ENCODE data around the gene LSM3.

LSM3 gene

GRCh38 chr3:14201940-14202684, 23.5 kb downstream of the LSM3 start:
- DNase-seq, result no peak

DNA sequence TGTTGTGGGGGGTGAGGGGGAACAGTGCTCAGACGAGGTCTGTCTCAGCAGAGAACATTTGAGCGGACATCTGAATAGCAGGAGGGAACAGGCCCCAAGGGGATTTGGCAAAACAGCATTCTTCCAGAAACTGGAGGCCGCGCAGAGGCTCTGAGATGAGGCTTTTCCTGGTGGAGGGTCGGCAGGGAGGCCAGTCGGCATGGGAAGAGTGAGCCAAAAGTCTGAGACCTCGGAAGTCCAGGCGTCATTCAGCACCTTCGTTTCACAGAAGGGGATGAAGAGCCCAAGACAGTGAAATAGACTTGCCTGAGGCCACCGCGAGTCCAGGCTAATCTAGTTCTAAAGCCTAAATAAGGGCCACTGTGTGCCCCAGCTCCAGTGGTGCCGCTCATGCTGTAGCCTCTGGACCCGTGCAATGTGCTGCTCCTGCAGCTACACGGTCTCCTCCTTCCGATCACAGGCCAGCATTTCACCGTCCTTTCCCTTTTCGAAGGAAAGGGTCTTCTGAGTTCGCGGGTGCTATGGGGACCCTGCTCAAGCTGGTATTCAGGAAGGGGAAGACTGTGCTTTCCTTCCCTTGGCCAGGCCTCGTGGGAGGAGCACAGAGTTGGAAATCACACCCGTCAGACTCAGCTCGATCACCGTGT, 24.4 kb downstream of the LSM3 start:
- DNase-seq, result no peak

- peak; percentile 29 for DNase-seq
Measured at GRCh38 chr3:14203521-14204079, 25.0 kb downstream of the LSM3 start.

DNA sequence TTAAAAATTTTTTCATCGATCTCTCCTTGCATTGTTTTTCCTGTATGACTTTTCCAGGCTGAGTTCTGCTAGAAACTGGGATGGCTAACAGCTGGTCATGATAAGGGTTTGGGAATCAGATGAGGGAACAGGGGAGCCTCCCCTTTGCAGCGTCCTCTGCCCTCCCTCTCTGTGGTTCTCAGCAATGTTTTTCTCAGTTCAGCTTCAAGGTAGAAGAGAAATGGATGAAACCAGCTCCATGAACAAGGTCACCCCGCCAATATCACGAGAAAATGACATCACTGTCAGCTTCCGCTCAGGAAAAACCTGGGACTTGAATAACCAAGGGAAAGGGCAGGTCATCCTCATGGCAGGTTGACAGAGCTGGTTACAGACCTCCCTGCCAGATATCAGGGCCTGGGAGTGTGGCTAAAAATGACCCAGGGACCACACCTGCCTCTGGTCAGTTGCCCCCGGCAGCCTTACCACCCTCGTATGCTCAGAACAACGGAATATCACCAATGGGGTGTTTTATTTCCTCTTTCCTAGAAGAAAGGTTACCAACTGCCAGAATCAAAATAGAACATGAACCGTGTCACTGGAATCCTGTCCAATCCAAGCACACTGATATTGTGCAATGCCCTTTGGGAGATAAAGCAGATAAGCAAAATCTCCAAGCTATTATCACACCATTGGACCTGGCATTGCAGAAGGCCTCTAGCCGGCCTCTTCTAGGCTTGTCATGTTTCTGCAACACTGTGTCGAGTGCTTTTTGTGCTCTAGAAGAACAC, 26.1 kb downstream of the LSM3 start:
- no peak for DNase-seq

DNA sequence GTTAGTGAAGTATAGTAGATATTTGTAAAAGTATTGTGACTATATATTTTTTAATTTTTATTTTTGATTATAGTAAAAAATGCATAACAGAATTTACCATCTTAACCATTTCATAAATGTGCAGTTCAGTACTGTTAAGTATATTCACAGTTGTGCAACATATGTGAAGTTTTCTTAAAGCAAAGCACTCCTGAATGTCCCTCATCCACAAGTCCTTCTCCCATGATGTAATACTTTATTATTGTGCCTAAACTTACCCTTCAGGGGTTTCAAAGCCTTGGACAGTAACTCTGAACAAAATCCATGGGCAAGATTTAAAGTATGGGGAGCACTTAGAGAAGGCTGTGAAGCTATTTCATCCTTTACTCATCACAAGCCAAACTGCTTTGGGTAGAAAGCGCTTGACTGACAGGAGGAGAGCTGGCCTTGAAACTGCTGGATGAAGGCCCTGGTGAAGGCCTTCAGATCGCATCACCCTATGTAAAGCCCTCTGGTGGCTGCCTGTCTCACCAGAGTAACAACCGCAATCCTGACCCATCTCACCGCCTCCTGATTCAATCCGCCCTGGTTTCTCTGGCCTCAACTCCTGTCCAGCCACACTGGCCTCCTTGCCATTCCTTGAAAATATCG, 28.0 kb downstream of the LSM3 start:
- DNase-seq, result no peak

- DNase-seq, result no peak
Measured at GRCh38 chr3:14208168-14208567, 29.6 kb downstream of the LSM3 start.

- no peak for DNase-seq
Measured at GRCh38 chr3:14208977-14209394, 30.4 kb downstream of the LSM3 start.

DNA sequence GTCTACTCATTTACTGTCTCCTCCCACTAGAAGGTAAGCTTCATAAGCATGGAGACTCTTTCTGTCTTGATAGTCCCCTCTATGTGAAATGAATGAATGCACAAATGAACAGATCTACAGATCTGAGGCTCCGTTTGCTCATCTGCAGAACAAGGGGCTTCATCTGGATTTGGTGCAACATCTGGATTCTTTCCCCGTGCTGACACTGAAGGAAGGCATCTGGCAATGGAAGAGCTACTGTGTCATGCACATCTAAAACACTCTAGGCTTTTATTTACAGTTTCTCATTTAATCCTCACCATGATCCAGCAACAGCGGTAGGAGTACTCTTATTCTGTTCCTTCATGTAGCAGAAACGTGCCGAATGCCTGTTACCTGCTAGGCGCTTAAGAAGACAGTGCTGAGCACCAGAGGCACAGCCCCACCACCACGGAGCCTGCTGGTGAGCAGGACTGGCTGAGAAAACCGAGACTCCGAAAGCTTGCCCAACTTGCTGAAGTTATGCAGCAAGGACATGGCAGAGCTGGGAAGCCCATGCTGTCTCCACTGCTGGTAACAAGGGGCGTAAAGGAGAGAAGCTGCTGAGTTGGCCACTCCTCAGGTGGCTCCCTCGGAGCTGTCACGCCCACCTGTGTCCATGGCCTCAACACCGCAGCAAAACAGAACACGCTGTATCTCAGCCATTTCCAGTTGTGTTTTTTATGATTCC, 31.1 kb downstream of the LSM3 start:
- no peak for DNase-seq

GRCh38 chr3:14210290-14210688, 31.7 kb downstream of the LSM3 start:
- no peak for DNase-seq

DNA sequence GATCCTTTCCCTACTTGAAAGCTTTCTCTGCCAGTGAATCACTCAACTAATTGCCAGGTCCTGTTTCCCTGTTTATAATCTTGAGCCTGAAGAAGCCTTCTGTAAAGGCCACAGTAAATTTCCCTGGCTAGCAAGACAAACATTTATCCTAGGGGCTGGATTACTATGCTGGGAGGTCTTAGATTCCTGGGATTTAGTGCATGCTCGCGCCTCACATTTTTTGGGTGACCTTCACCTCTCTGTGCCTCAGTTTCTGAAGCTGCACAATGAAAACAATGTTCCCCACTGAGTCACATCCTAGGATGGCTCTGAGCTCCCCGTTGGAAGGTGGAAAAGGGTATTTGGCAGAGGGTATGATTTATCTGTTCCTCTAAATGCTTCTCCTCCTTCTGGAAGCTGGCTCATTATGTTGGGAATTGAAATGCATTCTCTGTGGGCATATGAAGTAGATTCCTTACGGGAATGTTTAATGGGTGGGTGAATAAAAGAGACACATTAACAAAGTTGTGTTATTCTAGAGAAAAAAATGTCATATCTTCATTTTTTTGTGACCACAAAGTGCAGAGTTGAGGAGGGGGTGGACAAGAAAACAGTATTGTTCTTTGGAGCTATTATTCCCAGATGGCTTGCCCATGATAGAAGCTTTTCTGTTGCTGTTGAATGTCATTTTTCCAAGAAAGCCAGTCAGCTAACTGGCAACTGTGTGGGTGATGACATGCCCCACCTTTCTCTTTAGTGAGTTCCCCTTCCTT, 32.4 kb downstream of the LSM3 start:
- DNase-seq, result no peak

- DNase-seq, result no peak
Measured at GRCh38 chr3:14211621-14212020, 33.0 kb downstream of the LSM3 start.

DNA sequence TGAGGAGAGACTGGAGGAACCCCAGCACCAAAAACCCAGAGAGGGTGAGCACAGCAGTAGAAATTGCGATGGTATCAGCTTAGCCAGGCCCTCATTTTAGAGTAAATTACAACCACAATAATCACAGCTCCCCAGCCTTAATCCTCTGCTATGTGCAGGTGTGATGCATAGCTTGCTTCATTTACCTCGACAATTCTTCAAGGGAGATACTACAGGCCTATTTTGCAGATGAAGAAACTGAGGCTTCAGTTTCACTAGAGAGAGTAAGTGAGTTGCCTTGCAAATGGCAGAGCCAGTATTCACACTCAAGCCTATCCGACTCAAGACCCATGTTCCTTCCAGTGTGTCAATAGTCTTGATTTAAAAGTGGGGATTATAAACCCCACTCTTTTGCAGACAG, 33.4 kb downstream of the LSM3 start:
- no peak for DNase-seq

GRCh38 chr3:14213066-14213774, 34.6 kb downstream of the LSM3 start:
- no peak for DNase-seq

DNA sequence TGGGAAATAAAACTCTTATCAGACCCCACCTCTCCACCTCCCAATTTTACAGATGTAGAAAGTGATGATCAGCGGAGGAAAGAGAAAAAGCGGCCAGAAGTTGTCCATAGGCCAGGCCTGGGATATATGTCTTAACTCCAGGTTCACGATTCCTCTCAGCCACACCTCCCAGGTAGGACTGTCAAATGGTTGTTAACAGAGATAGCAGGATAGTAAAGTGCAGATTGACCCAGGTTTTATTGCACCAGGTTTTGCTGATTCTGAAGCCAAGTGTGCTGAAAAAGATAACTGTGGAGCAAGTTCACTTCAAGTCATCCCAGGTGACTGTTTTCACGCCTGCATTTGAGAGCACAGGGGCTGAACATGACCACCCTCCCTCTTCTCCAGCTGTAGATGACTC, 36.1 kb downstream of the LSM3 start:
- no peak for DNase-seq

- DNase-seq, result peak; percentile 38
Measured at GRCh38 chr3:14216257-14217048, 37.8 kb downstream of the LSM3 start.

DNA sequence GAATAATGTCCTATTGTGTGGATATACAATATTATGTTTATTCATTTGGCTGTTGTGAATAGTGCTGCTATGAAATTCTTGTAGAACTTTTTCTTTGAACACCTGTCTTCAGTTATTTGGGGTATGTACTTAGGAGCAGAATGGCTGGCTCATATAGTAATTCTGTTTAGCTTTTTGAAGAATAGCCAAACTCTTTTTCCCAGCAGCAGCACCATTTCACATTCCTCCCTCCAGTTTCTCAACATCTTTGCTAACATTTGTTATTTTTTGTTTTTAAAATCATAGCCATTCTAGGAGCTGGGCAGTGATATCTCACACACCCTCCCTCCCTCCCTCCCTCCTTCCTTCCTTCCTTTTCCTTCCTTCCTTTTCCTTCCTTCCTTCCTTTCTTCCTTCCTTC, 39.7 kb downstream of the LSM3 start:
- no peak for DNase-seq

- DNase-seq, result no peak
Measured at GRCh38 chr3:14220933-14221332, 42.3 kb downstream of the LSM3 start.

- no peak for DNase-seq
Measured at GRCh38 chr3:14221902-14222301, 43.3 kb downstream of the LSM3 start.

DNA sequence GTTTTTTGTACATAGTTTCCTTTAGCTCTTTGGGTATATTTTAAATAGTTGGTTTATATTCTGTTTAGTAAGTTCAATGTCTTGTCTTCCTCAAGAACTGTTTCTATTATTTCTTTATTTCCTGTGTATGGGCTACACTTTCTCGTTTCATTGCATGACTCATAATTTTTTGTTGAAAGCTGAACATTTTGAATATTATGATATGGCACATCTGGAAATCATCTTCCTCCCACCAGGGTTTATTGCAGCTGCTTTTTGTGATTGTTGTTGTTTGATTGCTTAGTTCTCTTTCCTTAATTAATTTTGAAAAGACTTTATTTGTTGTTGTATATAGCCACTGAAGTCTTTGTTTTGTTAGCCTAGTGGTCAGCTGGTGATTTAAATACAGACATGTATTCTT, 43.8 kb downstream of the LSM3 start:
- DNase-seq, result no peak

GRCh38 chr3:14222900-14223594, 44.4 kb downstream of the LSM3 start:
- DNase-seq, result no peak

Data from activated gamma-delta T cell treated with Interleukin-2 at 50 U/mL for 16 hours (primary cell).